ENCODE data around the gene TOMM40.

The TOMM40 gene

GRCh38 chr19:44891016-44891882 is at the start of gene TOMM40:
TSS of gene TOMM40 (plus strand) at chr19:44891254. CDS start at chr19:44891416, 162 bp downstream.
- no peak for TF ChIP-seq GATA3 (IDR thresholded peaks at IDR 0.05; ENCODE audit: low read depth, low read length)

DNA sequence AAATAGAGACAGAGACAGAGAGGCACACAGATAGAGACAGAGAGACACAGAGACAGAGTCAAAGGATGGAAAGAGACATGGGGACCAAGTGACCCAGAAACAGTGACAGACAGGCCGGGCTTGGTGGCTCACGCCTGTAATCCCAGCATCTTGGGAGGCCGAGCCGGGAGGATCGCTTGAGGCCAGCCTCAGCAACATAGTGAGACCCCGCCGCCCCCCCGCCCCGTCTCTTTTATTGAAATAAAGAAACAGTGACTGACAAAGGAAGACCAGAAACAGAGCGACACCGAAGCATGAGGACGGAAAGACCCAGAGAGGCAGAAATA is 45.8 kb upstream of the TOMM40 start:
- TF ChIP-seq GATA3 (IDR thresholded peaks at IDR 0.05; ENCODE audit: low read depth, low read length) (no peak), GATA2 (IDR thresholded peaks at IDR 0.05; ENCODE audit: low read depth, low read length) (no peak)

- TF ChIP-seq GATA3 (IDR thresholded peaks at IDR 0.05; ENCODE audit: low read depth, low read length) (no peak), GATA2 (IDR thresholded peaks at IDR 0.05; ENCODE audit: low read depth, low read length) (no peak)
These were observed 45.2 kb upstream of the TOMM40 start, which contains the start of gene NECTIN2 for GRCh38 chr19:44845612-44846454. TSS of gene NECTIN2 (plus strand) at chr19:44846297. CDS start at chr19:44846526, 229 bp downstream.

DNA sequence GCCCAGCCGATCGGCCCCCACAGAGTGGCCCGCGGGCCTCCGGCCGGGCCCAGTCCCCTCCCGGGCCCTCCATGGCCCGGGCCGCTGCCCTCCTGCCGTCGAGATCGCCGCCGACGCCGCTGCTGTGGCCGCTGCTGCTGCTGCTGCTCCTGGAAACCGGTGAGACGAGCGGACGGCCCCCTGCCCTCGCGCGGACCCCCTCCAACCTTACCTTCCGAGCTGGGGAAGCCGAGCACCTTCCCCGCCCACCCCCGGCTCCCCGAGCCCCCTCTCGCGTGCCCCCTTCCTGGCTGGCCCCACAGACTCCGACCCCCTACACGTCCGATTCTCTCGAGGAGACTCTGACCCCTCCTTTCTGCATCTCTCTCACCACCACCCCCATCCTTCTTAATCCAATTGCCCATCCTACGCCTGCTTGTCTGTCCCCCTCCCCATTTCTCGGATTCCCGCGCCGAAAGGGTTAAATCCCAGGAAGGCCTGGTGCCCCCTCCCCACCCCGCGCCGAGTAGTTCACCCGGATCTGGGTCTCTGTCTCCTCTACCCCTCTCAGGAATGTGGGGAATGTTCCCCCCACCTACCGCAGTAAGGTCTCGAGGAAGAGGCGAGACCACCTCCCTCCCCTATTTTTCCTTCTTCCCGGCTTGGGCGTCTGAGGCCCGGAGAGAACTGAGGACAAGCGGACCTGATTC is 44.5 kb upstream of the TOMM40 start:
- TF ChIP-seq GATA2 (IDR thresholded peaks at IDR 0.05; ENCODE audit: low read depth, low read length) (no peak), GATA3 (IDR thresholded peaks at IDR 0.05; ENCODE audit: low read depth, low read length) (no peak)

- no peak for TF ChIP-seq GATA3 (IDR thresholded peaks at IDR 0.05; ENCODE audit: low read depth, low read length)
- no peak for TF ChIP-seq GATA2 (IDR thresholded peaks at IDR 0.05; ENCODE audit: low read depth, low read length)
These were observed 43.7 kb upstream of the TOMM40 start for GRCh38 chr19:44847144-44848035.

DNA sequence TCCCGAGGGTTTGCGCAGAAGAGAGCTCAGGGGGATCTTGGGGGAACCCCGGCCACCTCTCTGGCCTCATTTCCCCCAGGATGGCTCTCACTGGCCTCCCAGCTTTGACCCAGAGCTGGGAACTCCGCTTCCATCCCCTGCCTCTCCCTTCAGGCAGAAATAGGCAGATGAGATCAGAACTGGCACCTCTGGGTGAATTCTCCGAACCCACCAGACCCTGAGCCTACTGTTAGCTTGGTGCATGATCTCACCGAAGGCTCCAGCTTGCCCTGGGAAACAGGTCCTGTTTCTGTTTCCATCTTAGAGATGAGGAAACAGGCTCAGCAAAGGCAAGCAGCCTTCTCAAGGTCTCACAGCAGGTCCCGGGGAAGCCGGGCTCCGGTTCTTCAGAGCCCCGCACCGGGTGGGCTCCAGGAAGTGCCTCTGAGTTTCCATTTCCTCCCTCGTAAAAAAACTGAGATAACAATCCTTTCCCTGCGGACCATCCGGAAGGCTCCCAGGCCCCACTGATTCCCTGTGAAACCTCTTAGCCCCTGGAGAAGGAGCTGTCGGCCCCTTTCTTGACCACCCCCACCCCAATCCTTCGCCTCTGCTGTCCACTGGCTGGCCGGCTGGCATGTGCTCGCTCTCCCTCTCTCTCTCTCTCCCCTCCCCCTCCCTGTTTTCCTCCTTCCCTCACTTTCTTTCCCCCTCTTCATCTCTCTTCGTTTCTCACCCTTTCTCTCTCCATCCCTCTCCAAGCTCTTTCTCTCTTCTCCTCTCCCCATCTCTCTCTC is 42.8 kb upstream of the TOMM40 start:
- TF ChIP-seq GATA2 (IDR thresholded peaks at IDR 0.05; ENCODE audit: low read depth, low read length) (no peak), GATA3 (IDR thresholded peaks at IDR 0.05; ENCODE audit: low read depth, low read length) (no peak)

DNA sequence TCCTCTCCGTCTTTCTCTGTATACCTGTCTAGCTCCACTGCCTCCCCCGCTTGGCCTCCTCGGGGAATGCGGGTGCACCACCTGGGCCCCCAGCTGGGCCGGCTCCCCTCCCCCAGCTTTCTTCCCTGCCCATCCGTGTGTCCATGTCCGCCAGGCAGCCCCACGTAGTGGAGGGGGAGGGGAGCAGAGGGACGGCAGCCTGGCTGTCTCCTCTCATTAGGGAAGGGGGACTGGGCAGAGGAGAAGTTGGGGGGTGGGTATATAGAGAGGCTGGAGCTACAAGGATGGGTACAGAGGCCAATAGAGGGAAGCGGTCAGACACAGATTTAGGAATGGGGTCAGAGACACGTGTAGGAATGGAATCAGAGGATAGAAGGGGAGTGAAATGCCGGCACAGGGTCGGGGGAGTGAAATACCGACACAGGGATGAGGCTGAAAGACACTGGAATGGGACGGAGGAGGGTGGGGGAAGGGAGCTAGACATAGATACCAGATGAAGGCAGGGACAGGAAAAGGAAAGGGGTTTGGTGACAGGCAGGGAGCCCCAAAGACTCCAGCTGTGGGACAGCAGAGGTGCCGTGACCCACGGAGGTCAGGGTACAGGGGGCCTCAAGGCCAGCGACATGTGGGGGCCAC is 42.1 kb upstream of the TOMM40 start:
- TF ChIP-seq GATA3 (IDR thresholded peaks at IDR 0.05; ENCODE audit: low read depth, low read length) (no peak), GATA2 (IDR thresholded peaks at IDR 0.05; ENCODE audit: low read depth, low read length) (no peak)

GRCh38 chr19:44850641-44851109 is 40.4 kb upstream of the TOMM40 start:
- TF ChIP-seq GATA2 (IDR thresholded peaks at IDR 0.05; ENCODE audit: low read depth, low read length) (no peak), GATA3 (IDR thresholded peaks at IDR 0.05; ENCODE audit: low read depth, low read length) (no peak)

DNA sequence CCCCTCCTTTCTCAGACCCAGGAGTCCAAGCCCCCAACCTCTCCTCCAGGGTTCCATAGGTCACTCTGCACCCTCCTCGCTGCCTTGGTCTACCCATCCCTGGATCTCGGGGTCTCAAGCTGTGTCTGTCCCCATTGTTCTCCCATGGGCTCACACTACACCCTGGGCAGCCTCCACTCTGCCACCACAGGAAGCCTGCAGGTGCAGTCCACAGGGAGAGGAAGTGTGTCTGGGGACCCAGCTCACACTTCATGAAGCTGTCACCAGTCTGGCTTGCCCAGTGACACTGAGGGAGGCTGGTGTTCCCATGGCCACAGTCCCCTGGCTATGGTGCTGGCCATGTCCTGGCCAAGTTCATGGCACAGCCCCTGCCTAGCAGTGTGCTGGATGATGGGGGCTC is 39.6 kb upstream of the TOMM40 start:
- no peak for TF ChIP-seq GATA2 (IDR thresholded peaks at IDR 0.05; ENCODE audit: low read depth, low read length)

GRCh38 chr19:44855606-44856005 is 35.4 kb upstream of the TOMM40 start:
- TF ChIP-seq GATA2 (IDR thresholded peaks at IDR 0.05; ENCODE audit: low read depth, low read length) (no peak), GATA3 (IDR thresholded peaks at IDR 0.05; ENCODE audit: low read depth, low read length) (no peak)

DNA sequence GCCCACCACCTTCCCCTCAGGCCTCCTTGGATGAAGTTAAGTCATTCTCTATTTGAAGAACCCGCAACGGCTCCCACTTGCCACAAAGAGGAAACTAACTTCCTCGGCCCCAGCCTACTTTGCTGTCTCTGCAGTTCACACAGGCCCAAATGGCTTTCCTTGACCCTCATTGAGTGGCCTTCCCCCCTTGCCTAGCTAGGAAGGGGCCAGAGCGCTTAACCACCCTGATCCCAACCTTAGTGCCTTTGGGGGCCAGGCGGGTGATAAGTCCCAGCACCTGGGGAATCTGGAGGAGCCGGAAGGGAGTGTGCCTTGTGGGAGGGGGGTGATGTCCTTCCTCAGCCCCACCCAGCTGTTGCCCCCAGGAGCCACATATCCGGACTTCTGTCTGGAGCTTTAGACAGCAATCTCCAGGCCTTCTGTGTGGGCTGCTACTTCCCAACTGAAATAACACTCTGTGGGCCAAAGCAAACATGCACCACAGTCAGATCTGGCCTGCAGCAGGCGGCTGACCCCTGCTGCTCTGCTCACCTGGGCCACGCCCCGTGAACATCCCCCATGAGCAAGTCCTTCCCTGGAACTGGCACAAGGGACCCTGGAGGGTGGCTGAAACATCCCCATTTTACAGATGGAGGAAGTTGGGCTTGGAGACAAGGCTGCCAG is 34.5 kb upstream of the TOMM40 start:
- TF ChIP-seq GATA3 (IDR thresholded peaks at IDR 0.05; ENCODE audit: low read depth, low read length) (no peak), GATA2 (IDR thresholded peaks at IDR 0.05; ENCODE audit: low read depth, low read length) (no peak)

- TF ChIP-seq GATA2 (IDR thresholded peaks at IDR 0.05; ENCODE audit: low read depth, low read length) (no peak), GATA3 (IDR thresholded peaks at IDR 0.05; ENCODE audit: low read depth, low read length) (no peak)
These were observed 33.2 kb upstream of the TOMM40 start for GRCh38 chr19:44857837-44858236.
